Activated CD8-positive, alpha-beta memory T cell treated with anti-CD3 and anti-CD28 coated beads for 48 hours (primary cell): Measurements from ENCODE around the gene GPRASP2.

Source experiments
- DNase-seq, 3 experiments: peaks; one replicate each; pipeline ENCODE4 v3.0.0-alpha.2; 2020; ENCODE audit warnings: low read depth in 2 of 3, low spot score in 2 of 3

GPRASP2 gene

DNA sequence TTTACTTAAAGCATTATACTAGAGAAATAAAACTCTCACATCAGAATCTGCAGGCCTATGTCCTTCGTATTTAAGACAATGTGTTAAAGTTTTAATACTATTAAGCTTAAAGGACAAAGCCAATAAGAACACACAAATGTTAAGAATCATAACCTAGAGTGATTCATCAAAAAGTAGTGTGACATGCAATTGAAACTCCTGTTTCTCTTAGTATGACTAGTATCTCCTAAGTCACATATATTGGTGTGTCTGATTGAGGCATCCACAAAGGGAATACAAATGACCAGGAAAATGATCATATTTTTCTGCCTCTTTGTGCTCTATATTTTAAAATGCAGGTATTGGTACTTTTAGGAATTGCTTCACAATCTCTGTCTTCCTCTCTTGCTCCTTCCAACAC is 32.1 kb downstream of the GPRASP2 start:
- DNase-seq, result no peak

DNA sequence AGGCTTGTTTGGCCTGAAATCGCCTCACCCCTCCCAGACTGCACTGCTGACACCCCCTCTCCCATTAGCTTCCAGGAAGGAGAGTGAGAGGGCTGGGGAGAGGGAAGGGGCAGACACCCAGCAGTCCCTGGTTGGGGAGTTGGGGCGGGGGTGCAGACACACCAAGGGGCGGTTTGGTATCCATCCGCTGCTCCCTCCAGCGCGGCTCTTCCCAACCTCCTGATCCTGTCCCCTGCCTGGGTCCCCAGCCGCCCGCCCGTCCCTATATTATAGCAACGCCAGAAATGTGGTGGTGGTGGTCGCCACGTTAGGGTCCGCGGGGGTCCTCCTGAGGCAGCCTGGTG is 33.2 kb downstream of the GPRASP2 start:
- no peak for DNase-seq

DNA sequence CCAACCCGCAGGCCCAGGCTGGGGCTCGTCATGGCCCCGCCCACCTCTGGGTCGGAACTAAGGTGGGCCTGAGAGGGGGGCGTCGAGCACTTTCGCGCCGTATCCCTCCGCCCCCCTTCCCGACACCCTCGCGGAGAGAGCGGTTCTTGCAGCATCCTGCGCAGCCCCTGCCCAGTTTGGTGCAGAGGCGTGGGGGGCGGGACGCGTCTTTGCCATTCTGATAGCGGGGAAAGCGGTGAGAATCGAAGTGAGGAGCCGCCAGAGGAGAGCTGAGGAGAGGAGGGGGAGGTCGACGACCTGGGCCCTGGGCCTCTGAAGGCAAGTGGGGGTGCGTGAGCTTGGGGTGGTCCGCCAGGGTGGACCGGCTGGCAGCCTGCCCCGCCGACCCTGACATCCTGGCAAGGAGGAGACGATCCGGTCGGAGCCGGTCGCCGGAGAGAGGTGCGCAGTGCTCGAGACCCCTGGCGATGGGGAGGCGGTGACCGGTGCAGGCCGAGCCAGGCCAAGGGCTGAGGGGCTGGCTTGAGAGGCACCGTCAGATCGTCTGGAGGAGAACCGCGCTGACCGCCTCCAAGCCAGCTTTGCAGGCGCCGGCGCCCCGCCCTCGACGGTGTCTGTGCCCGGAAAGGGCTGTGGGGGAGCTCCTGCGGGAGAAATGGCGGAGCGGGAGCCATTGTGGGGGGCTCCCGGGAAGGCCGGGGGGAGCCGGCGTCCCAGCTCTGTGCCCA is 33.8 kb downstream of the GPRASP2 start:
- no peak for DNase-seq

DNA sequence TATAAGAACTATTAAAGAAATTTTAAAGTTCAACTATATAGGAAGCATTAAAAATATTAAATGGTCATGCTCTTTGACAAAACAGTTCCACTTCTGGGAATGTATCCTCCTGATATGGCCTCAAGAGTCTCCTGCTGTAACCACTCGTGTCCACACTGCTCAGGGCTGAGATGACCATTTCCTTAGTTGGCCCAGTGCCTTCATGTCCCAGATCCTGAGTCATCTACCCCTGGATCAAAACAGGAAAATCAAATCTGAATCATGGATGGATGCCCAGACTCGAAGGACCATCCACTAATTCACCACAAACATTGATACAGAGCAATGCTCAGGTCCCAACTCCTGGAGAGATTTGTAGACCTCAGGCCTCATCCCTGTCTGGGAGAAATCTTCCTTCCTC is 53.0 kb downstream of the GPRASP2 start:
- no peak for DNase-seq

DNA sequence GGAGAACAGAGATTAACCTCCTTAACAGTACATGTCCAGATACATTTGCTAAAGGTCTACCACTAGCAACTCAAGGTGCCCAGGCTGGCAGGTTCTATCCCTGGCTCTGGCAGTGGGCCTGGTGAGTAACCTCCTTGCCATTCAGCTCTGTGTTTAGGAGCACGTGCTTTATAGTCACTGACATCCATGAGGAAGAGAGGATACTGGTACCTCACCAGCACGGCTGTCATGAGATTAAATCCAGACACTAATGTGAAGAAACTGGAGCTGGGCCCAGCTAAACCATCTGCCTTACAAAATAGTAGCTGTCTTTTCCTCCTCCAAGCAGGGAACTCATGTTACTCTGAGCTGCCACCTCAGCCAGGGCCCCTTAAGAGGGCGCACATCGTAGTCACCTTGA is 53.6 kb downstream of the GPRASP2 start:
- DNase-seq, result no peak

DNA sequence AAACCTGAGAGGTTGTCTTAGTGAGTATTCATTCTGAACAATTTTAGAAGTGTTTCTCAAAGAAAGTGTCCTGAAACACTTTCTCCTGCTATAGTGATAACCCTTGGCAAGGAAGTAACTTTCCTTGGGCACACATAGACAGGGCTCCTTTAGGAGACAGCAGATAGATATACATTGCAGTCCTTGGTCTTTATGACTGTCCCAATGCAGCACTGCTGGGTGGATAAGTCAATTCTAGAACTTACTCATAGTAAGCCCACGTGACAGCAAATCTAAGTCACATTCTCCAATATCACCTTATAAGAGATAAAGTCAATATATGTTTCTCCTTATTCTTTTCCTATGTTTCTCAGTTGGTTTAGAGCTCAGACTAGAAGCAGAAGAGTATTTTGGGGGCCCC is 55.0 kb downstream of the GPRASP2 start:
- no peak for DNase-seq
